ENCODE measurements around the gene SKP1.

SKP1 gene

DNA sequence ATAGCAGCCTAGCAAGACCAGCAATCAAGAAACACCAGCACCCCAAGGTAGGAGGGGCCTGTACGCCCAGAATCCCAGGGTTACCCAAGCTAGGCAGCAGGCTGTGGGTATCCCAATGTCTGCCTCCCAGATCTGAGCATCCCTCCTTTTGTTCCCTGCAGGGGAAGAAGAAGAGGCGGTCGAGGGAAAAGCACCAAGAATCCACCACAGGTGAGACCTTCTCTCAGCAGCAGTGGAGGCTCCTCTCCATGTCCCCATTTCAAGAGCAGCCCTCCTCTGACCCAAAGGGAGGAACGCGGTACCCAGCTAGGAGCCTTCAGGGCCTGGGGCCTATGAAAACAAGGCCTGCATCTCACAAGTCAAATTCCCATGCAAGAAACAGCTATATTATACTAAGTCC, 33.3 kb downstream of the SKP1 start:
- no peak for DNase-seq

DNA sequence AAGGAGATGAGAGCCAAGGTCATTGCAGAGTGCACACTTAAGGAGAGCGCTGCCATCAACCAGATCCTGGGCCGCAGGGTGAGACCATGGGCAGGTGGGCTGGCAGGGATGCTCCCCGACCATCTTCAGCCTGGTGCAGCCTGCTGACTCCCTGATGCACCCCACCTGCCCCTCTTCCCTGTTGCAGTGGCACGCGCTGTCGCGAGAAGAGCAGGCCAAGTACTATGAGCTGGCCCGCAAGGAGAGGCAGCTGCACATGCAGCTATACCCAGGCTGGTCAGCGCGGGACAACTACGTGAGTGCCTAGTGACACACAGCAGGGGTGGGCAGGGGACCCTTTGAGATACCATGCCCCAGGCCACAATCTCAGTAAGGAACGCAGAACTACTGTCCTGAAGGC, 33.9 kb downstream of the SKP1 start:
- DNase-seq, result no peak

DNA sequence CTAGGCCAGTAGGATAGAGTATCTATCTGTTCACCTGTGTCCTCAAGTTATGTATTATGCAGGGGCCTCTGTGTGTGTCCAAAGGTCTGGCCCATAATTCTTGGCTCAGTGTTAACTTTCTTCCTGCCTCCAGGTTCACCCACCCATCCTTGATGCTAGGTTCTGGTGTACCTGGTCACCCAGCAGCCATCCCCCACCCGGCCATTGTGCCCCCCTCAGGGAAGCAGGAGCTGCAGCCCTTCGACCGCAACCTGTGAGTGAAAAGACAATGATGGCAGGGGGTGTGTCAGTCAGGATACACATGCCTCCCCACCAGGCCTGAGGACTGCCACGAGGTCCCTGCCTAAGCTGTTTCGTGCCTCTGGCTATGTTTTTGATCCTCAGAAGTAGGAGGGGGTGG, 34.7 kb downstream of the SKP1 start:
- no peak for DNase-seq

DNA sequence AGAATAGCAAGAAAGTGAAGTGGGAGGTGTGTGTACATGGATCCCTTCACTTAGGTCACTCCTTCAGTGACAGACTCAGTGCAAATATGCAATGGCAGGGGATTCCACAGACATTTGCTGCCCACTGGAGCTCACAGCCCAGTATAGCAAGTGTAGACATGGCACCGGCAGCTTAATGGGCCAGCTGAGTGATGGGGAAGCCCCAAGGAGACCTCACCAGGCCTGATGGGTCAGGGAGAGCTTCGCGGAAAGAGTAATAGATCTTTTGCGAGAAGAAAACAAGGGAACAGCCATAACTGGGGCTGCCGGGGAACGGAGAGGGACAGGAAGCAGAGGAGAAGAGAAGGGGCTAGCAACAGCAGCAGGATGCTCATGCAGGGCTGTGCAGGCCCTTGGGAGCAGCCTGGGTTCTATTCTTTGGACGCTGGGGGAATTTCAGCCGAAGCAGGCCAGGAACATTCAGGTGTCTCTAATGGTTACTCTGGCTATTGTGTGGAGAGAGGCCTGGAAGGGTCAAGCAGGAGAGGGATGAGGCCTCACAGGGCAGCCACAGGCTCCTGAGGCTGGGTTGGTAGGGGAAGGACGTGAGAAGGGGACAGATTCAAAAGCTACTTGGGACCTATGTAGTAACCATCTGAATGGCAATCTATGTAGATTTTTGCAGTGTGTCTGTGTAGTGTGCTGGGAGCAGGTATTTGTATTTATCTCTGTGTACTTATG, 35.3 kb downstream of the SKP1 start:
- no peak for DNase-seq

DNA sequence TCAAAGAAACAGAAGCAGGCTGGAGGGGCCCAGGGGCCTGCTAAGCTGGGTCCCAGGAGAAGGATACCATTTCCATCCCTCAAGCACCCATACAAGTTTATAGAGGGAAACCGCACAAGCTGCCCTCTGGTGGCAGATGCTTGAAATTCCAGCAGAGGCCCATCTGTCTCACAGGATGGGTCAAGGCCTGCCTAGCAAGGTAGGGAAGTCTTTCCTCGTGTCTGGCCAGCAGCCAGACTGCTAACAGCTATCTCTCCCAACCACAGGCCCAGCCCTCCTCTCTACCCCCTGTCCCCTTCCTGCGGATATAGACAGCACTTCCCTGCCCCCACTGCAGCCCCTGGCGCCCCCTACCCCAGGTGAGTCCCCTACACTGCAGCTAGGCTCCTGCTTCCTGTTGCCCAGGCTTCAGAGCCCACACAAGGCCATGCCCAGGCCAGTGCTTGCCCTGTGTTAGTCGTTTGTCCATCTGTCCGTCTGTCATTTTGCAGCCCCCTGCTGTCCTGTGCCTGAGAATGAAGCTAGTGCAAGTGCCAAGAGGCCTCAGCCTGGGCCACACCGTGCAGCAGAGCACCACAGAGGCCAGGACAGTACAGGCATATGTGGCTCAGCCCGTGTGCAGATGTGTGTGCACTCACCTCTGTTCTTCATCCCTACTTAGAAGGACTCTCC, 36.1 kb downstream of the SKP1 start:
- DNase-seq, result no peak

DNA sequence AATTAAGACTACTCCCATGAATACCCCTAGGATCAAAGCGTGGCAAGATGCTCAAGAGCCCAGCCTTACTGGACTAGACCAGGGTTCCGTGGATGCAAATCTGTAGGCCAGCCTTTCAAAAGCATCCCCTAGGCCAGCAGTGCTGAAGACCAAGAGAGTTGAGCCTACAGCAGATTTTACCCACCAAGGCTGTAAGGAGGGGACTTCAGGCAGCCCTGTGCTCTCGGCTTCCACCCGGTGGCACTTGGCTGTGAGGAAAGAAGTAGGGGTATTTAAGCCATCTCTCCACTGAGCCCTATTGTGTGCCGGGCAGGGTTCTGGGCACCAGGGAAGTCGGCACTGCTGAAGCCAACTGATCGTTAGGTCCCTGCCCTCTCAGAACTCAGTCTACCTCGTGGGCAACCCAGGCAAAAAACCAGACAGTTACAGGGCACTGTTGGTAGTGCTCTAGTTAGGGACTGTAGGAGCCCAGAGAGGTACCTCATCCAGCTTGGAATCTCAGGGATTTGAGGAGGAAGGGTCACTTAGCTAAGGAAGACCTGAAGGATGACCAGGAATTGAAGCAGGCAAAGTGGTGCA, 36.8 kb downstream of the SKP1 start:
- no peak for DNase-seq

DNA sequence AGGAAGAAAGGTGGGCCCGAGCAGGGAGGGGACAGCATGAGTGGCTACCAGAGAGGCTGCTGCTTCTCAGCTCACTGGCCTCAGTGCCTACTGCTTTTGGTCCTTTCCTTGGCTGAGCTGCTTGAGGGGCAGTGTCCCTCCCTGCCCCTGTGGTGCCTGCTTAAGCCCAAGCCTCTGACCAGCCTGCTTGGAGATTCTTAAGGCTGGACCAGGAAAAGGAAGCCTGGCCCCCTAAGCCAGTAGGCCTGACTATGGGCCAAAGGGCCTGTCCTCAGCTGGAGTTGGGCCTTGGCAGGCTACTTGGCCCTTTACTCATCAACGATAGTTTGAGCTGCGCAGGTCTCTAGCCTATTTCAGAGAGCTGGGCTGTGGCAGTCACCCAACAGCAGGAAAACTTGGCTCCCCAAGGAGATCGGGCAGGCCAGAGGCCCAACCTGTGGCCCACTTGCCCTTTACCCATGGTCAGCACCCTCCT, 37.3 kb downstream of the SKP1 start:
- no peak for DNase-seq

DNA sequence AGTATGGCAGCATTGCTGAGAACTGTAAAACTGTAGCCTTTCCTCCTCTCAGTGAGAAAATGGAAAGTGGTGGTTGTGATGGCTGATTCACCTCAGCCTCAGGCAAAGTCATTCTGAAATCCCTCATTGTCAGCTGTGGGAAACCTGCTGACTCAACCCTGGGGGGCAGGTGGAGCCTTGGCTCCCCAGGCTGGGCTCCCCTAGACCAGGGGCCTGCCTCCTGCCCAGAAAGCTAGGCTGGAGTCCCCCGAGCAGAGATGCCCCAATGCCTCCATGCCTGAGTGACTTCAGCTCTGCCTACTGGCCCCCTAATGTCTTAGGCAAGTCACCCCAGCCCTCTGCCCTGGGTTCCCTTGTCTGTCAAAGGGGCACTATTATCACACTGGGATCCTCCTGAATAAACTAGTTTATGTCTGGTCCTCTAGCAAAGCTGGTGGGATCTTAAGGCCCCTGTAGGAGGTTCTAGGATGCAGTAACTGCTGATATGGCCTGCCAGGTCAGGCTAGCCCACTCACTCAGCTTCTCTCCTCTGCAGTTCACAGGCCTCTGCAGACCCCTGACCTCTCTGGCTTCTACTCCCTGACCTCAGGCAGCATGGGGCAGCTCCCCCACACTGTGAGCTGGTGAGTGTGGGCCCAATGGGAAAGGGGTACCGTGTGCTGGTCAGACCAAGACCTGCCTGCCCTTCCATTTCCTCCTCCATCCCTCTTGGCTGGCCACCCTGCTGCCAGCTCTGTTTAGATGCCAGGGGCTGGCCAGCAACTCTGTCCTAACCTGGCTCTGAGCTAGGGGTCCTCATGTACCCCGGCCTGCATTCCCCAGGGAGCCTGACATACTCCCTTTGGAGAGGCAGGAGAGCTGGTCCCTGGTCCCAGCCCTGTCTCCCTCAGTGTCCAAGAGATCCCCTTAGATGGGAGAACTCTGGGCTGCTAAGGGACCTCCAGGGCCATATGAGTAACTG, 38.1 kb downstream of the SKP1 start:
- DNase-seq, result no peak

DNA sequence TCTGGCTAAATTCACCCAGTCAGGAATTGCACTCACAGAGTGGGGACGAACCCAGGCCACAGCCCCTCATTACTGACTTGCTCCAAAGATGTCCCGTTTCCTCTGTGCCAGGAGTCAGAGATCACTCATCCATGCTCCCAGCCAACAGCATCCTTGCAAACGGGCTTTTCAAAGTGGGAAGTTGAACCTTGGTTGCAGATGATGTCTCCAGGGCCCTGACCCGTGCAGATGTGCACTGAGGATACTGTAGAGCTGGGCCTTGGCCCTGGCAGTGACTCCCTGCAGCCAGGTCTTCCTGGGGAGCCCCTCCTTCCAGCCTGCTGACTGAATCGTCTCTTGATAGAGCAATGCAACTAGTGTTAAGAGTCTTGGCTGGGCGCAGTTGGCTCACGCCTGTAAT, 40.0 kb downstream of the SKP1 start:
- no peak for DNase-seq

DNA sequence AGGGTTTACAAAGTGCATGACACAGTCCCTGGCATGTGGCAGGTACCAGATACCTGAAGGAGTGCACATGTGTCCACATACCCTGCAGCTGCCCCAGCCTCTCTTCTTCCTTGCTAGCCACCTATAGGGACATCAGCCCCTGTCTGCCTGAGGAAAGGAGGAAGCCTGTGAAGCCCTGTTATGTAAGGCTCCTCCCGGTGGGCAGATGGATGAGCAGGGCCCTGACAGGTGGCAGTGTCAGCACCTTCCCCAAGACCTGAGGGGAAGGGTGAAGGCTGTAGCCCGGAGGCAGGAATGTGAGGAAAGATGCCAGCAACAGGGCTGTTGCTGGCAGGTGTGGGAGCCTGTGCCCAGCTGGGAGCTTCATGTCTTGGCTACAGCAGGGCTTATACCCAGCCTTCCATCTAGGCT, 40.5 kb downstream of the SKP1 start:
- DNase-seq, result no peak

DNA sequence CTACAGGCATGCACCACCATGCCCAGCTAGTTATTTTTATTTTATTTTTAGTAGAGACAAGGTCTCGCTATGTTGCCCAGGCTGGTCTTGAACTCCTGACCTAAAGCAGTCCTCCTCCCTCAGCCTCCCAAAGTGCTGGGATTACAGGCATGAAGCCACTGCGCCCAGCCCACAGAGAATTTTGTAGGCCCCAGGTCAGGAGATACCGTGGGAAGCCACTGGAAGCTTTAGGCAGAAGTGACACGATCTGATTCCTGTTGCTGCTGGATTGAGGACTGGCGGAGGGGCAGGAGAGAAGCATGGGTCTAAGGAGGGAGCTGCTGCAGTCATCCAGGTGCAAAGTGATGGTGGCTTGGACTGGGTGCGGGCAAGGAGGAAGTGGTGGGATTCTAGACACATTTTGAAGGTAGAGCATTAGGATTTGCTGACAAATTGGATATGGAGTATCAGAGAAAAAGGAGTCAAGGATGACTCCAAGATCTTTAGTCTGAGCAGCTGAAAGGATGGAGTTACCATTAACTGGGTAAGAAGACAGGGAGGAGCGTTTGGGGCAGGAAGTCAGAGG, 41.6 kb downstream of the SKP1 start:
- no peak for DNase-seq

DNA sequence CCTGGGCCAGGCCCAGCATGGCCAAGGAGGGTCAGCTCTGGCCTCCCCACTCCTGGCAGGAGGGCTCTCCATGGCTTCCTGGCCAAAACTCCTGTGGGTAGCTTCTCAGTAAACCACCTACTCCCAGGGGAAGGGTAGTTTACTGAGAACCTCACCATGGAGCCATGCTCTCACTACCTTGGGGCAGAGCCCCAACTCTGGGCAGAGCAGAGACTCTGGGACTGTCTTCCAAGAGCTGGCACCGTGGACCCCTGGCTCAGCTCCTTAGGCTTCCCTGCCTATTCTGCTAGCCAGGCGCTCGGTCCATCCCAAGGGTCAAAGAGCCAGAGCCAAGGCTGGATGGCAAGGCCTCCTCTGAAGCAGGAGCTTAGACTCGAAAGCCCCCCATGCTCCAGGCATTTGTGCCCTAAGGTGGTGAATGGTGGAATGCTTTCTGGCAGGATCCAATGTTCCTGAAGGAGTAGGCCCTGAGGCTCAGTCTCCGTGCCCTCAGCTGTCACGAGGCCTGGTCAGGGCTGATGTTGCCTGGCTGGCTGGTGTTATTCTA, 42.7 kb downstream of the SKP1 start:
- no peak for DNase-seq

DNA sequence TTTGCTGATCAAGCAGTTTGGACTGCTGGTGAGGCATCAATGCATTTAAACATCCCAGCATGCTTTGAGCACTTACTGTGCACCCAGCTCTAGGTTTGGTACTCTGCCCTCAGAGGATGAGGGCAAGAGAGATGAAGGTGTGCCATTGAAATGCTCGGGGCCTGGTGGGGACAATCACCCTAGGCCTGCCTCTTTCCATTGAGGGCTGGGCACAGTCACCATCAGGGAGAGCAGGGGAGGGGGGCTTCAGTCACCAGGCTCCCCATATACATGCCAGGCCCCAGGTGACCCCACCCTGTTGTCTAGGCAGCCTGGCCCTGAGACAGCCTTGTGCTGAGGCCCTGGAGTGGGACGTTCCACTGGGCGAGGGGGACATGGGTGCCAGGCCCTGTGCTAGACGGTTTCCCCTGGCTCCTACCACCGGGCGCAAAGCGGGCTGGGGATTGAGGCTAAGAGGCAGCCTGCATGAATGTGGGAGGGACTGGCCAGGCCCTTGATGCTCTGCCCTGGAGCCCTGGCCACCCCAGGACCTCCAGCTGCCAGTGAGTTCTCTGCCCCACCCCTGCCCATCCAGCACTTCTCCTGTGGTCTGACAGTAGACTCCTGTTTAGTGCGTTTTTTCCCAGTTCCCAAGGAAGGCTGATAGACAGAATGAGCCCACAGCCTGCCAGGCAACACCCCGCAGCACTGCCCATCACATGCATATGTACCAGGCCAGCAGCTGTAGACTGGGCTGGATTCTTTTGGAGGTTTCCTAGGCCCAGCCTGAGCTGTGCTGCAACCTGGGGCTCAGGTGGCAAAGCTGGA, 43.4 kb downstream of the SKP1 start:
- no peak for DNase-seq

DNA sequence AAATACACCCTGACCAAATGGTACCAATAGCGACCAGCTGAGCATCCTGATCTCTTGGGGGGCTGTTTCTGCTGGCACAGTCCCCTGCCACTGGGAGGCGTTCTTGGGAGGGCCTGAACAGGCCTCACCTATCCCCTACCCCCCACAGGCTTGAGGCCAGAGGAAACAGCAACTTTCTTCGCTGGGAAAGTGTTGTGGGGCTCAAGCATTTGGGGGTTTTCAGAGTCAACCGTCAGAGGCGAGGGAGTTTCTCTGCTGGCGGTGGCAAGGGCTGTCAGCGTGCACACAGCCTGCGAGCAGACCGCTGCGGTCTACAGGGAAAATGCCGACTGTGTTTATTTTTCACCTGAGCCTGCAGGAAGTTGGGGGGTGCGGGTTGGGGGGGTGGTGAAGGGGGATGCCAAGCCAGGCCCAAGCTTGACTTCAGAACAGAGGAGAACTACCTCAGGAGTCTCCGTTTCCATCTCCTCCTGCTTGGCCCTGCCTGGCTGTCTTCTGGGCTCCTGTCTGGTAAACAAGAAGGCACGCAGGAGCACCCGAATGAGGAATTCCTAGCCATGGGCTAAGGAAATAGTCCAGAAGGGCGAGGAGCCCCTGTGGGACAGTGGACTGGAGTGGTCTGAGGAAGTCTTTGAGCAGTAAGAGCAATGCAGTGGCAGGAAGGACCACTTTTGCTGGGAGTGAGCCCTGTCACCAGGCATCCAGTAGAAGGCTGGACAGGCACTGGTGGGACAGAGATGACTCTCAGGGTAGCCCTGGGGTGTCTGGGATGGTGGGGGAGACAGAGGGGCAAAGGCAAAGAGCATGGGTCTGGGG, 44.2 kb downstream of the SKP1 start:
- no peak for DNase-seq

DNA sequence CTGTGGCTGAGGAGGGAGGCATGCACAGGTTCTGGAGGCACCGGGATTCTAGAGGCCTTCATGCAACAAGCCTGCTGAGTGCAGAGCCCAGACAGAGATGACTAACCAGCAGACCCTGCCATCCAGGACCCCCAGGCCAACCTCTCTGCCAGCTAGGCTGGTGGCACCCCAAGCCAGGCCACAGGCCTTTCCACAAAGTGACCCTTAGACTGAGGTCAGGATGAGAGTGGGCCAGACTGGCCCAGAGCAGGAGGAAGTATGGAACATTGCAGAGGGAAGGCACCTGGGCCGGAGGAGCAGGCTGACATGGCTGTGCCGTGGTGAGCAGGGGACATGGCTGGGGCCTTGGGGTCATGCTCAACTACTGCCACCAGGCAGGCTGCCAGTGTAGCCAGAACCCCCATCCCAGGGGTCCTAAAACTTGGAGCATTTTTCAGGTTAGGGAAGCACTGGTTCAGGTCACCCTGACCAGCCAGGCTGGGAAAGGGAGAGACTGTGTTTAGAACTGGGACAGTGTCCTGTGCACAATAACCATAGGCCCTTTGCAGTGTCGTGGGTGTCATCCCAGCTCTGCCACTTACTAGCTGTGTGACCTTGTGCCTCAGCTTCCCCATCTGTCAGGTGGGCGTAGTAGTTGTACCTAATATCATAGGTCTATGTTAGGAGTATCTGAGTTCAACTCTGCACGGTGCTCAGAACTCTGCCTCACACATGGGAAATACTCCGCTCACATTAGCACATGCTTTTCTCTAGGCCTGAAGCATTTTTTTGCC, 45.0 kb downstream of the SKP1 start:
- no peak for DNase-seq

DNA sequence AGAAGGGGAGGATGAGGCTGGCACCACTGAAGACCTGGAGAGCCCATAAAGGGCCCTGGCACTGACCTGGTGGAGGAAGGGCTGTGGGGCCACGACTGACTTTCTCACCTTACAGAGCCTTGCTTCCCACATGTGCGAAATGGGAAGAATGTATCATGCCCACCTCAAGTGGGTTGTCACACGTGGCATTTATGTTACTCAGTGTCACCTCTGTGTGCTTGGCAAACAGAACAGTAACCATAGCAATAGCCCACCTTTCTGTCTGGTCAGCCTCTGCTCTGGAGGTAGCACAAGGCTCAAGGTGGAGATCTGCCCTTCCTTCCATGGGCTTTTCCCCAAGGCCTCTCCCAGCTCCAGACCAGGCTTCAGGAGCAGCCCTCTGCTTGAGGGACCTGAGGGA, 45.6 kb downstream of the SKP1 start:
- DNase-seq, result no peak

DNA sequence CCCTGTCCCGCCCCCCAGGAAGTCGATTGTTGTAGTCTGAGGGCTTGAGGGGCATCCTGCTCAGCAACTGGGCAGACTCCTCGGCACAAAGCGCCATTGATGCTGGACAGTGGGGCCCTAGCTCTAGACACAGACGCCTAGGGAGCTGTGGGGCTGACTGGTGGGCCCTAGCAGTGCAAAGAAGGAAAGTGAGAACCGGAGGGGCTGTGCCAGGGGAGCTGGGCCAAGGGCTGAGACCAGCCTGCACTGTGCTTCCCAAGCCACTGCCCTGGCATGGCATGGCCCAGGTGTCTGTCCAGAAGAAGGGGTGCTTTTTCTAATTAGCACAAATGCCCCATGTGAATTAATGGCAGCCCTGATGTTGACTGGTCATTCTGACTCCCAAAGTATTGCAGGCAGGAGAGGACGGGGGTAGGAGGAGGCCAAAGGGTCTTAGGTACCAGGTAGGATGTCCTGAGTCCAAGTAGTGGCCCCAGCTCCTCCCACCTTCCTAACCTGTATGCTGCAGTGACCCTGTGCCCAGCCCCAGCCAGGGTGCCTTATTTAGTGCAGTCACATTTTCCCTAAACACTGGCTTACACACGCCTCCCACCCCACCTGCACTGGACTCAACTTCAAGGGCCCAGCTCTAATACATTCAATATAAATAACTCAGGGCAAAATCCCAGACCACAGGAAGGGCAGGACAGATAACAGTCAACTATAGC, 46.4 kb downstream of the SKP1 start:
- no peak for DNase-seq

DNA sequence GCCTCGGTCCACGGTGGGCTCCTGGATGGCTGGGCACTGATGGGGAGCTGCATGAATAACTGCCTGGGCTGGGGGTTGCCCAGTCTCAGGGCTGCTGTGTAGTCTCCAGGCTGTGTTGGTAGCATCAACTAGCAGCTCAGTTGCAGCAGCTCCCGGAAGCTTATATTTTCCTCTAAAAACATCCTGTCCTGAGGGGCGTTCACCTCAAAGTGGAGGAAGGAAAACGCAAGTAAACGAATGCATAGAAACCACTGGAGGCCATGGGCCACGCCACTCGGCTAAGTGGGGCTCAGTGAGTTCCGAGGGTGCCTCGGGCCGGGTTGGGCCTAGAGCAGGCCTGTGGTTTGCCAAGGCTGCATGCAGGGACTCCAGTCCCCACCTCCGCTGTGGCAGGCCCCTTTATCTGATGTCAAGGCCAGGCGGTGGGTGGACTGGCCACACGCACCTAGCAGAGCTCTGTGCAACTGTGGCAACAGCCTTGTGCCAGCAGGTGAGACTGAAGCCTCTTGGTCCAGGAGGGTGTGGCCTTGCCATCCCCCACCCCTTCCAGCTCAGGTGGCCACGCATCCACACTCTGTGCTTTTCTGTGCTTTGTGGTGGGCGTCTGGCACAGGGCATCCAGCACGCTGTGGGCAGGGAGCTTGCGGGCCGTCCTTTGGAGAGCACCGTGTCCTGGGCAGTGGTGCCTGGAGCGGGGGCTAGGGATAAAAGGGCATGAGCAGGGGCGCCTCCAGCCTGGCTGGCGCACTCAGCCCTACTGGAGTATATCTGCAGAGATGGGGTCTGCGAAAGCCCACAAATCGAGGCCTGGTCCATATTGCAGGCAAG, 47.1 kb downstream of the SKP1 start:
- DNase-seq, result no peak

All from NCI-H774 (cell line).